GM23338 (cell line): ENCODE data around the gene STIM2. TPM values are rescaled to one million over a fixed set of nuclear protein-coding genes. Genes with fewer than 3 reads are reported as not detected.

Experiments
- ATAC-seq: fragments of 200-7000 bp; cut with Tn5 transposase; 3 replicates; pipeline ENCODE4 v1.9.1; 2020
- DNase-seq: peaks from one replicate; pipeline ENCODE4 v3.0.0-alpha.2; 2015; ENCODE audit warnings: low spot score
- H2AFZ ChIP-seq: fragments of 200-600 bp; sonication (generic); 2 replicates; pipeline ENCODE4 v1.8.0; 2016; ENCODE audit warnings: antibody characterized with exemption, mild to moderate bottlenecking, moderate library complexity
- H3F3A ChIP-seq: fragments of 200-600 bp; sonication (generic); replicated peaks from 2 replicates; pipeline ENCODE4 v1.8.0; 2017; ENCODE audit warnings: antibody characterized with exemption, mixed run types, low read depth
- H3K27ac ChIP-seq: fragments of 200-600 bp; sonication (generic); 2 replicates; pipeline ENCODE4 v1.6.1; 2016; ENCODE audit warnings: low read depth
- H3K27me3 ChIP-seq: fragments of 200-600 bp; sonication (generic); 2 replicates; pipeline ENCODE4 v1.8.0; 2016; ENCODE audit warnings: mild to moderate bottlenecking, mixed run types, moderate library complexity; ENCODE audit not compliant: insufficient read depth
- H3K36me3 ChIP-seq: fragments of 200-600 bp; sonication (generic); 2 replicates; pipeline ENCODE4 v1.8.0; 2016; ENCODE audit warnings: mild to moderate bottlenecking; ENCODE audit not compliant: insufficient read depth
- H3K4me1 ChIP-seq: fragments of 200-600 bp; sonication (generic); 2 replicates; pipeline ENCODE4 v1.8.0; 2016; ENCODE audit warnings: mild to moderate bottlenecking, moderate library complexity; ENCODE audit not compliant: insufficient read depth
- H3K4me2 ChIP-seq: fragments of 200-600 bp; sonication (generic); 2 replicates; pipeline ENCODE4 v1.7.1; 2017; ENCODE audit warnings: mixed run types
- H3K4me3 ChIP-seq: fragments of 200-600 bp; sonication (generic); 2 replicates; pipeline ENCODE4 v1.6.1; 2016; ENCODE audit warnings: mixed run types
- H3K79me2 ChIP-seq: fragments of 200-600 bp; sonication (generic); replicated peaks from 2 replicates; pipeline ENCODE4 v1.8.0; 2017; ENCODE audit warnings: mild to moderate bottlenecking; ENCODE audit not compliant: insufficient read depth
- H3K9me2 ChIP-seq: fragments of 200-600 bp; sonication (generic); 2 replicates; pipeline ENCODE4 v1.8.0; 2017; ENCODE audit not compliant: insufficient read depth
- H4K20me1 ChIP-seq: fragments of 200-600 bp; sonication (generic); replicated peaks from 2 replicates; pipeline ENCODE4 v1.8.0; 2017; ENCODE audit warnings: mild to moderate bottlenecking; ENCODE audit not compliant: insufficient read depth
- H3K27ac Mint-ChIP-seq: 2 replicates; pipeline ENCODE4 v1.8.0; 2020; ENCODE audit warnings: inconsistent platforms, mild to moderate bottlenecking, moderate library complexity, mixed read lengths
- H3K27me3 Mint-ChIP-seq: 3 replicates; pipeline ENCODE4 v1.8.0; 2022; ENCODE audit warnings: low read depth, mild to moderate bottlenecking, moderate library complexity, mixed read lengths, inconsistent platforms; ENCODE audit not compliant: insufficient read depth, poor library complexity
- H3K36me3 Mint-ChIP-seq: 3 replicates; pipeline ENCODE4 v1.8.0; 2021; ENCODE audit warnings: low read depth, mild to moderate bottlenecking, inconsistent platforms, moderate library complexity, mixed read lengths
- H3K4me1 Mint-ChIP-seq: 3 replicates; pipeline ENCODE4 v1.8.0; 2020; ENCODE audit warnings: mild to moderate bottlenecking, inconsistent platforms, mixed read lengths
- H3K4me3 Mint-ChIP-seq: 3 replicates; pipeline ENCODE4 v1.8.0; 2021; ENCODE audit warnings: moderate library complexity, mild to moderate bottlenecking, inconsistent platforms, mixed read lengths
- H3K9me3 Mint-ChIP-seq: 3 replicates; pipeline ENCODE4 v1.8.0; 2020; ENCODE audit warnings: moderate library complexity, mild to moderate bottlenecking, inconsistent platforms, mixed read lengths
- CREB1 ChIP-seq: fragments of 250-450 bp; sonication (Bioruptor Pico); IDR thresholded peaks from 2 replicates; pipeline ENCODE4 v1.5.0; 2020; ENCODE audit warnings: low read depth, mild to moderate bottlenecking, moderate library complexity
- ETS1 ChIP-seq: IDR thresholded peaks from 2 replicates; pipeline ENCODE4 v1.6.1; 2016; ENCODE audit warnings: antibody characterized with exemption
- EZH2 ChIP-seq: fragments of 200-600 bp; sonication (generic); IDR thresholded peaks from one replicate; pipeline ENCODE4 v1.8.0; 2017; ENCODE audit warnings: antibody characterized with exemption, mild to moderate bottlenecking, low read depth; ENCODE audit not compliant: unreplicated experiment
- EZH2phosphoT487 ChIP-seq: fragments of 200-600 bp; sonication (generic); IDR thresholded peaks from one replicate; pipeline ENCODE4 v1.8.1; 2018; ENCODE audit warnings: antibody characterized with exemption; ENCODE audit not compliant: unreplicated experiment
- JUNB ChIP-seq: IDR thresholded peaks from one replicate; pipeline ENCODE4 v1.6.1; 2016; ENCODE audit warnings: antibody characterized with exemption; ENCODE audit not compliant: unreplicated experiment
- NANOG ChIP-seq: IDR thresholded peaks from 2 replicates; pipeline ENCODE4 v1.6.1; 2016; ENCODE audit warnings: antibody characterized with exemption, borderline replicate concordance
- POLR2AphosphoS5 ChIP-seq: IDR thresholded peaks from 2 replicates; pipeline ENCODE4 v1.6.1; 2016; ENCODE audit warnings: antibody characterized with exemption, low read depth
- STAT1 ChIP-seq: IDR thresholded peaks from one replicate; pipeline ENCODE4 v1.6.1; 2016; ENCODE audit warnings: antibody characterized with exemption; ENCODE audit not compliant: unreplicated experiment
- ZNF114 ChIP-seq: fragments of 250-450 bp; sonication (Bioruptor Pico); IDR thresholded peaks from 2 replicates; pipeline ENCODE4 v1.5.0; 2020; ENCODE audit warnings: mild to moderate bottlenecking, moderate library complexity
- ZNF331 ChIP-seq: fragments of 250-450 bp; sonication (Bioruptor Pico); IDR thresholded peaks from 2 replicates; pipeline ENCODE4 v1.5.0; 2020; ENCODE audit warnings: low read depth, mild to moderate bottlenecking, moderate library complexity
- polyA plus RNA-seq: library from polyadenylated mRNA; unstranded; fragments of >200 nt; fragmentation: Nextera tagmentation; extraction: Ambion mirVana; gene quantifications from 2 replicates; pipeline ENCODE4 v1.2.1, GENCODE V29; 2016
- total RNA-seq: library from RNA; depleted of rRNA; stranded (reverse); fragments of >200 nt; shearing (Covaris generic); gene quantifications from 2 replicates; pipeline ENCODE4 v1.2.3, GENCODE V29; 2014
- TF ChIP-seq, protein P1 (sequence below): IDR thresholded peaks from one replicate; pipeline ENCODE4 v1.6.1; 2018; ENCODE audit warnings: antibody characterized with exemption; ENCODE audit not compliant: unreplicated experiment
- TF ChIP-seq, protein P2 (sequence below), 2 experiments: fragments of 200-600 bp in 1 of 2; sonication (generic) in 1 of 2; conservative IDR thresholded peaks; 2 replicates each; pipeline versions ENCODE4 v1.5.1 to v1.6.1; 2016 to 2017; ENCODE audit warnings: antibody characterized with exemption in 2 of 2, low read depth in 2 of 2, mild to moderate bottlenecking in 2 of 2, moderate library complexity in 1 of 2
- TF ChIP-seq, protein P3 (sequence below): fragments of 250-450 bp; sonication (Bioruptor Pico); IDR thresholded peaks from 2 replicates; pipeline ENCODE4 v1.5.0; 2020; ENCODE audit warnings: mild to moderate bottlenecking, moderate library complexity

Gene STIM2
- total and polyA plus RNA-seq, 2 experiments from 2014 or later: 13.1 to 17.8 TPM

GRCh38 chr4:26860922-26861433 is 337 bp downstream of the STIM2 start:
- TF ChIP-seq CREB1 (CRISPR knock-in tag) (no peak), STAT1 (no peak), EZH2 (no peak), JUNB (no peak), ZNF114 (CRISPR knock-in tag) (no peak), POLR2AphosphoS5 (no peak), ZNF331 (no peak), EZH2phosphoT487 (no peak), ETS1 (no peak), NANOG (no peak)
- TF ChIP-seq, protein P1, sequence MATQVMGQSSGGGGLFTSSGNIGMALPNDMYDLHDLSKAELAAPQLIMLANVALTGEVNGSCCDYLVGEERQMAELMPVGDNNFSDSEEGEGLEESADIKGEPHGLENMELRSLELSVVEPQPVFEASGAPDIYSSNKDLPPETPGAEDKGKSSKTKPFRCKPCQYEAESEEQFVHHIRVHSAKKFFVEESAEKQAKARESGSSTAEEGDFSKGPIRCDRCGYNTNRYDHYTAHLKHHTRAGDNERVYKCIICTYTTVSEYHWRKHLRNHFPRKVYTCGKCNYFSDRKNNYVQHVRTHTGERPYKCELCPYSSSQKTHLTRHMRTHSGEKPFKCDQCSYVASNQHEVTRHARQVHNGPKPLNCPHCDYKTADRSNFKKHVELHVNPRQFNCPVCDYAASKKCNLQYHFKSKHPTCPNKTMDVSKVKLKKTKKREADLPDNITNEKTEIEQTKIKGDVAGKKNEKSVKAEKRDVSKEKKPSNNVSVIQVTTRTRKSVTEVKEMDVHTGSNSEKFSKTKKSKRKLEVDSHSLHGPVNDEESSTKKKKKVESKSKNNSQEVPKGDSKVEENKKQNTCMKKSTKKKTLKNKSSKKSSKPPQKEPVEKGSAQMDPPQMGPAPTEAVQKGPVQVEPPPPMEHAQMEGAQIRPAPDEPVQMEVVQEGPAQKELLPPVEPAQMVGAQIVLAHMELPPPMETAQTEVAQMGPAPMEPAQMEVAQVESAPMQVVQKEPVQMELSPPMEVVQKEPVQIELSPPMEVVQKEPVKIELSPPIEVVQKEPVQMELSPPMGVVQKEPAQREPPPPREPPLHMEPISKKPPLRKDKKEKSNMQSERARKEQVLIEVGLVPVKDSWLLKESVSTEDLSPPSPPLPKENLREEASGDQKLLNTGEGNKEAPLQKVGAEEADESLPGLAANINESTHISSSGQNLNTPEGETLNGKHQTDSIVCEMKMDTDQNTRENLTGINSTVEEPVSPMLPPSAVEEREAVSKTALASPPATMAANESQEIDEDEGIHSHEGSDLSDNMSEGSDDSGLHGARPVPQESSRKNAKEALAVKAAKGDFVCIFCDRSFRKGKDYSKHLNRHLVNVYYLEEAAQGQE: no peak
- TF ChIP-seq, protein P2, sequence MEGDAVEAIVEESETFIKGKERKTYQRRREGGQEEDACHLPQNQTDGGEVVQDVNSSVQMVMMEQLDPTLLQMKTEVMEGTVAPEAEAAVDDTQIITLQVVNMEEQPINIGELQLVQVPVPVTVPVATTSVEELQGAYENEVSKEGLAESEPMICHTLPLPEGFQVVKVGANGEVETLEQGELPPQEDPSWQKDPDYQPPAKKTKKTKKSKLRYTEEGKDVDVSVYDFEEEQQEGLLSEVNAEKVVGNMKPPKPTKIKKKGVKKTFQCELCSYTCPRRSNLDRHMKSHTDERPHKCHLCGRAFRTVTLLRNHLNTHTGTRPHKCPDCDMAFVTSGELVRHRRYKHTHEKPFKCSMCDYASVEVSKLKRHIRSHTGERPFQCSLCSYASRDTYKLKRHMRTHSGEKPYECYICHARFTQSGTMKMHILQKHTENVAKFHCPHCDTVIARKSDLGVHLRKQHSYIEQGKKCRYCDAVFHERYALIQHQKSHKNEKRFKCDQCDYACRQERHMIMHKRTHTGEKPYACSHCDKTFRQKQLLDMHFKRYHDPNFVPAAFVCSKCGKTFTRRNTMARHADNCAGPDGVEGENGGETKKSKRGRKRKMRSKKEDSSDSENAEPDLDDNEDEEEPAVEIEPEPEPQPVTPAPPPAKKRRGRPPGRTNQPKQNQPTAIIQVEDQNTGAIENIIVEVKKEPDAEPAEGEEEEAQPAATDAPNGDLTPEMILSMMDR (conservative IDR thresholded peaks at IDR 0.05; ENCODE audit: low read depth in 2 of 2): no peak
- TF ChIP-seq, protein P3, sequence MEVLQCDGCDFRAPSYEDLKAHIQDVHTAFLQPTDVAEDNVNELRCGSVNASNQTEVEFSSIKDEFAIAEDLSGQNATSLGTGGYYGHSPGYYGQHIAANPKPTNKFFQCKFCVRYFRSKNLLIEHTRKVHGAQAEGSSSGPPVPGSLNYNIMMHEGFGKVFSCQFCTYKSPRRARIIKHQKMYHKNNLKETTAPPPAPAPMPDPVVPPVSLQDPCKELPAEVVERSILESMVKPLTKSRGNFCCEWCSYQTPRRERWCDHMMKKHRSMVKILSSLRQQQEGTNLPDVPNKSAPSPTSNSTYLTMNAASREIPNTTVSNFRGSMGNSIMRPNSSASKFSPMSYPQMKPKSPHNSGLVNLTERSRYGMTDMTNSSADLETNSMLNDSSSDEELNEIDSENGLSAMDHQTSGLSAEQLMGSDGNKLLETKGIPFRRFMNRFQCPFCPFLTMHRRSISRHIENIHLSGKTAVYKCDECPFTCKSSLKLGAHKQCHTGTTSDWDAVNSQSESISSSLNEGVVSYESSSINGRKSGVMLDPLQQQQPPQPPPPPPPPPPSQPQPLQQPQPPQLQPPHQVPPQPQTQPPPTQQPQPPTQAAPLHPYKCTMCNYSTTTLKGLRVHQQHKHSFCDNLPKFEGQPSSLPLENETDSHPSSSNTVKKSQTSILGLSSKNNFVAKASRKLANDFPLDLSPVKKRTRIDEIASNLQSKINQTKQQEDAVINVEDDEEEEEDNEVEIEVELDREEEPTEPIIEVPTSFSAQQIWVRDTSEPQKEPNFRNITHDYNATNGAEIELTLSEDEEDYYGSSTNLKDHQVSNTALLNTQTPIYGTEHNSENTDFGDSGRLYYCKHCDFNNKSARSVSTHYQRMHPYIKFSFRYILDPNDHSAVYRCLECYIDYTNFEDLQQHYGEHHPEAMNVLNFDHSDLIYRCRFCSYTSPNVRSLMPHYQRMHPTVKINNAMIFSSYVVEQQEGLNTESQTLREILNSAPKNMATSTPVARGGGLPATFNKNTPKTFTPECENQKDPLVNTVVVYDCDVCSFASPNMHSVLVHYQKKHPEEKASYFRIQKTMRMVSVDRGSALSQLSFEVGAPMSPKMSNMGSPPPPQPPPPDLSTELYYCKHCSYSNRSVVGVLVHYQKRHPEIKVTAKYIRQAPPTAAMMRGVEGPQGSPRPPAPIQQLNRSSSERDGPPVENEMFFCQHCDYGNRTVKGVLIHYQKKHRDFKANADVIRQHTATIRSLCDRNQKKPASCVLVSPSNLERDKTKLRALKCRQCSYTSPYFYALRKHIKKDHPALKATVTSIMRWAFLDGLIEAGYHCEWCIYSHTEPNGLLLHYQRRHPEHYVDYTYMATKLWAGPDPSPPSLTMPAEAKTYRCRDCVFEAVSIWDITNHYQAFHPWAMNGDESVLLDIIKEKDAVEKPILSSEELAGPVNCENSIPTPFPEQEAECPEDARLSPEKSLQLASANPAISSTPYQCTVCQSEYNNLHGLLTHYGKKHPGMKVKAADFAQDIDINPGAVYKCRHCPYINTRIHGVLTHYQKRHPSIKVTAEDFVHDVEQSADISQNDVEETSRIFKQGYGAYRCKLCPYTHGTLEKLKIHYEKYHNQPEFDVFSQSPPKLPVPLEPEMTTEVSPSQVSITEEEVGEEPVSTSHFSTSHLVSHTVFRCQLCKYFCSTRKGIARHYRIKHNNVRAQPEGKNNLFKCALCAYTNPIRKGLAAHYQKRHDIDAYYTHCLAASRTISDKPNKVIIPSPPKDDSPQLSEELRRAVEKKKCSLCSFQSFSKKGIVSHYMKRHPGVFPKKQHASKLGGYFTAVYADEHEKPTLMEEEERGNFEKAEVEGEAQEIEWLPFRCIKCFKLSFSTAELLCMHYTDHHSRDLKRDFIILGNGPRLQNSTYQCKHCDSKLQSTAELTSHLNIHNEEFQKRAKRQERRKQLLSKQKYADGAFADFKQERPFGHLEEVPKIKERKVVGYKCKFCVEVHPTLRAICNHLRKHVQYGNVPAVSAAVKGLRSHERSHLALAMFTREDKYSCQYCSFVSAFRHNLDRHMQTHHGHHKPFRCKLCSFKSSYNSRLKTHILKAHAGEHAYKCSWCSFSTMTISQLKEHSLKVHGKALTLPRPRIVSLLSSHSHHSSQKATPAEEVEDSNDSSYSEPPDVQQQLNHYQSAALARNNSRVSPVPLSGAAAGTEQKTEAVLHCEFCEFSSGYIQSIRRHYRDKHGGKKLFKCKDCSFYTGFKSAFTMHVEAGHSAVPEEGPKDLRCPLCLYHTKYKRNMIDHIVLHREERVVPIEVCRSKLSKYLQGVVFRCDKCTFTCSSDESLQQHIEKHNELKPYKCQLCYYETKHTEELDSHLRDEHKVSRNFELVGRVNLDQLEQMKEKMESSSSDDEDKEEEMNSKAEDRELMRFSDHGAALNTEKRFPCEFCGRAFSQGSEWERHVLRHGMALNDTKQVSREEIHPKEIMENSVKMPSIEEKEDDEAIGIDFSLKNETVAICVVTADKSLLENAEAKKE (CRISPR knock-in tag): no peak
- Mint-ChIP-seq H3K27me3 (peaks cover 6% of the 10 kb centered on the region), H3K4me3 (peak overlapping the region; percentile 87), H3K27ac (no peak overlapping the region), H3K9me3 (no peaks in the 10 kb centered on the region), H3K36me3 (no peaks in the 10 kb centered on the region; the same call in 2 of the 3 replicates), H3K4me1 (peaks cover 55% of the 10 kb centered on the region)
- Histone ChIP-seq H3K9me2 (no peaks in the 10 kb centered on the region), H3K79me2 (peaks cover 42% of the 10 kb centered on the region), H3K4me2 (peak overlapping the region; percentile 82), H3K36me3 (no peaks in the 10 kb centered on the region), H3K27me3 (peaks cover 20% of the 10 kb centered on the region), H2AFZ (no peak overlapping the region), H3K4me1 (peaks cover 41% of the 10 kb centered on the region), H3F3A (peaks cover 10% of the 10 kb centered on the region), H3K4me3 (peak overlapping the region; percentile 88), H3K27ac (no peak overlapping the region), H4K20me1 (peaks cover 17% of the 10 kb centered on the region)
- DNase-seq (peak; percentile 54), ATAC-seq (peak; percentile 14)
